ENCODE data around the gene NAPEPLD. TPM values are rescaled to one million over a fixed set of nuclear protein-coding genes. Genes with fewer than 3 reads are reported as not detected.

Gene NAPEPLD
- total RNA-seq, 4 donors from 2014 or later = 6.1 to 24.3 (median 10.0) TPM

DNA sequence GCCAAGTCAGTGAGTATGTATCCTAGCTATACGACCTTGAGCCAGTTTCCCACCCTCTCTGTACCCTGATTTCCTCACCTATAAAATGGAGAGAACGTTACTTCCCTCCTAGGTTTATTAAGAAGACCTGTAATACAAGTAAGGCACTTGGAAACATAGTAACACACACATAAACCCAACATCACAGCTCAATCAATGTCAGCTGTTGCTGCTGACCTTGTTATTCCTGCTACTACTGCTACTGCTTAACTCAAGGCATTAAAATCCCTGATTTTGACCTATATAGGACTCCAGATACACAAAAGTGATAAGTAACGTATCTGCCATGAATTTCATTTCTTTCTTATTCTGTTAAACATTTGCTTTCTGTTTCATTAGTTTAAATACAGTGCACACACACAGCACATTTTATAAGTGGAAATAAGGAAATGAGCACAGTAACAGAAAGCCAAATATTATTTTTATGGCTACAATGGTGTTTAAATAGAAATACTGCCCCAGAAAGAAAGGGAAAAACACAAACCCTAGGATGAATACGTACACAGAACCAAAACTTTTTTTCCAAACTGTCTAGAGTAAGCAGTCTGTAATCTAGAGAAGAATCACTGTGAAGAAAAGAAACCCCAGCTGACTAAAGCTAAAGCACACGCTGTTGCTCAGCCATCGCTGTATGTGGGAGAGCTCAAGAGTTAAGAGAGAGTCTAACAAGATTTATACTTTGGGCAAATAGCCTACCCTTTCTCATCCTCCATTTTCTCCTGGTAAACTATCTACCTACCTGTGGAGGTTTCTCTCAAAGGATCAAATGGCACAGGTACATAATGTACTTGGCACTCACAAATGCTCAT is 19.0 kb downstream of the NAPEPLD start:
- Histone ChIP-seq H3K9me3 (no peaks in the 10 kb centered on the region), H3K36me3 (peaks cover 12% of the 10 kb centered on the region), H3K4me1 (peaks cover 16% of the 10 kb centered on the region), H3K4me3 (no peak overlapping the region), H3K27me3 (no peaks in the 10 kb centered on the region), H3K27ac (no peak overlapping the region)
- TF ChIP-seq EP300 (IDR thresholded peaks at IDR 0.05) = no peak
- no peak for TF ChIP-seq POLR2A (IDR thresholded peaks at IDR 0.05)
- TF ChIP-seq, protein P1, sequence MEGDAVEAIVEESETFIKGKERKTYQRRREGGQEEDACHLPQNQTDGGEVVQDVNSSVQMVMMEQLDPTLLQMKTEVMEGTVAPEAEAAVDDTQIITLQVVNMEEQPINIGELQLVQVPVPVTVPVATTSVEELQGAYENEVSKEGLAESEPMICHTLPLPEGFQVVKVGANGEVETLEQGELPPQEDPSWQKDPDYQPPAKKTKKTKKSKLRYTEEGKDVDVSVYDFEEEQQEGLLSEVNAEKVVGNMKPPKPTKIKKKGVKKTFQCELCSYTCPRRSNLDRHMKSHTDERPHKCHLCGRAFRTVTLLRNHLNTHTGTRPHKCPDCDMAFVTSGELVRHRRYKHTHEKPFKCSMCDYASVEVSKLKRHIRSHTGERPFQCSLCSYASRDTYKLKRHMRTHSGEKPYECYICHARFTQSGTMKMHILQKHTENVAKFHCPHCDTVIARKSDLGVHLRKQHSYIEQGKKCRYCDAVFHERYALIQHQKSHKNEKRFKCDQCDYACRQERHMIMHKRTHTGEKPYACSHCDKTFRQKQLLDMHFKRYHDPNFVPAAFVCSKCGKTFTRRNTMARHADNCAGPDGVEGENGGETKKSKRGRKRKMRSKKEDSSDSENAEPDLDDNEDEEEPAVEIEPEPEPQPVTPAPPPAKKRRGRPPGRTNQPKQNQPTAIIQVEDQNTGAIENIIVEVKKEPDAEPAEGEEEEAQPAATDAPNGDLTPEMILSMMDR (IDR thresholded peaks at IDR 0.05) = no peak
- TF ChIP-seq POLR2AphosphoS5 (IDR thresholded peaks at IDR 0.05) = no peak
- 60% methylated on average over 6 of the region's 6 CpGs for WGBS
- no peak for DNase-seq (ENCODE audit: low spot score in 2 of 2)

DNA sequence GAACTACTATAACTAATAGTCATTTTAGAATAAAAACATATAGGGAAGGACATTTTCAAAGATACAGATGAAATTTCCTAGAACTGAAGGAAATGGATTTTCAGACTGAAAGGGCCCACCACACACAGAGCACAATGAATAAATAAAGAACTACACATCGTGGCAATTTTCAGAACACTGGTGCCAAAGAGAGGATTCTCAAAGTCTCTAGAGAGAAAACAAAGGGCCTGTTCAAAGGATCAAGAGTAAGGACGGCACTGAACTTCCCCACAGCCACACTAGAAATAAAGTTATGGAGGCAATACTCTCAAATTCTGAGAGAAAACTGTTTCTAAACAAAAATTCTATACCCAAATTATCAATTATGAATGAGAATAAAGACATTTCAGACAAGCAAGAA is 21.9 kb downstream of the NAPEPLD start:
- WGBS = 62% methylated on average over 2 of the region's 2 CpGs
- H3K4me3 ChIP-seq = no peak overlapping the region
- H3K27ac ChIP-seq = no peak overlapping the region
- no peak for DNase-seq (ENCODE audit: low spot score in 2 of 2)
- no peaks in the 10 kb centered on the region for H3K27me3 ChIP-seq
- peaks cover 2% of the 10 kb centered on the region for H3K4me1 ChIP-seq
- no peaks in the 10 kb centered on the region for H3K9me3 ChIP-seq
- peaks cover 15% of the 10 kb centered on the region for H3K36me3 ChIP-seq
- TF ChIP-seq EP300 (IDR thresholded peaks at IDR 0.05) (no peak), POLR2AphosphoS5 (IDR thresholded peaks at IDR 0.05) (no peak), POLR2A (IDR thresholded peaks at IDR 0.05) (no peak)
- TF ChIP-seq, protein P1 (IDR thresholded peaks at IDR 0.05) = no peak

DNA sequence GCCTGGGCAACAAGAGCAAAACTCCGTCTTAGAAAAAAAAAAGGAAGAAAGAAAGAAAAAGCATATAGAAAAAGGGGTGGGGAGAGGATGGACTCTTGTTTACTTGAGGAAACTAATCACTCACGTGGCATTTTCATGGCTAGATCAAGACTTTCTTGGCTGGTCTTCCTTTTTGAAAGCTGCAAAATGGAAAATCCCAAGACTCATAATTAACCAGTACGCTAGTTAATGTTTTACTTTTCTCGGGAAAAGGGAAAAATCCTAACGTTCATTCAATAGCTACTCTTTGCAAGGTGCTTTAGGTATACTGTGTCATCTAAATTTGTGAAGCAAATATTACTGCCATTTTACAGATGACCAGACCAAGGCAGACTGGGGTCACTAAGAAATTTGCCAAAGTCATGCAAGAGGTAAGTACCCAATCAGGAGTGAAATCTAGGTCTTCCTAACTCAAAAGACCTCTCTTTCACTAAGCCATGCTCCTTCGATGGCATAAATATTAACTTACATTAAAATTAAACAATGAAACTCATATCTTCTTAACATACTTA is 24.4 kb downstream of the NAPEPLD start:
- no peak overlapping the region for H3K4me3 ChIP-seq

DNA sequence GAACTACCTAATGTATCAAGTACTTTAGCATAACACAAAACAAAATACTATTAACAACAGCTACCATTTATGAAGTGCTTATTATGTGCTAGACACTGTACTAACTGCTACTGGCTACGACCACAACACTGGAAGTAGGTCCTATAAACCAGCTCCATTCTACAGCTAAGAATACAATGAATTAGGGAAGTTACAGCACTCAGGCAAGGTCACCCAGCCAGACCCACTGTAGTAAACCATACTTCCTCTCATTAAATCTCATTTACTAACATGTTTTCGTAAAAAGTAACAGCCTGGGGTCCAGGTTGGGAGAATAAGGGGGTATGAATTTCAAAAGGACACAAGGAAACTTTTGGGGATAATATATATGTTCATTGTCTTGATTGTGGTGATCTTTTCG is 25.4 kb downstream of the NAPEPLD start:
- no peaks in the 10 kb centered on the region for H3K27me3 ChIP-seq
- H3K4me1 ChIP-seq = no peaks in the 10 kb centered on the region
- H3K9me3 ChIP-seq = no peaks in the 10 kb centered on the region
- no peak for TF ChIP-seq POLR2AphosphoS5 (IDR thresholded peaks at IDR 0.05)
- no peak for TF ChIP-seq POLR2A (IDR thresholded peaks at IDR 0.05)
- TF ChIP-seq, protein P1 (IDR thresholded peaks at IDR 0.05) = no peak
- TF ChIP-seq EP300 (IDR thresholded peaks at IDR 0.05) = no peak
- no peak overlapping the region for H3K27ac ChIP-seq
- H3K36me3 ChIP-seq = peaks cover 23% of the 10 kb centered on the region
- WGBS = 60% methylated on average over 3 of the region's 3 CpGs
- DNase-seq (ENCODE audit: low spot score in 2 of 2) = no peak
- H3K4me3 ChIP-seq = no peak overlapping the region

More for the DNA sequence above, 24.4 kb downstream of the NAPEPLD start:
- H3K27ac ChIP-seq = no peak overlapping the region
- WGBS = 78% methylated on average over 6 of the region's 6 CpGs
- TF ChIP-seq POLR2AphosphoS5 (IDR thresholded peaks at IDR 0.05) (no peak), POLR2A (IDR thresholded peaks at IDR 0.05) (no peak)
- TF ChIP-seq, protein P1 (IDR thresholded peaks at IDR 0.05) = no peak
- no peaks in the 10 kb centered on the region for H3K9me3 ChIP-seq
- no peak for DNase-seq (ENCODE audit: low spot score in 2 of 2)
- no peaks in the 10 kb centered on the region for H3K4me1 ChIP-seq
- H3K36me3 ChIP-seq = peaks cover 21% of the 10 kb centered on the region
- no peaks in the 10 kb centered on the region for H3K27me3 ChIP-seq

DNA sequence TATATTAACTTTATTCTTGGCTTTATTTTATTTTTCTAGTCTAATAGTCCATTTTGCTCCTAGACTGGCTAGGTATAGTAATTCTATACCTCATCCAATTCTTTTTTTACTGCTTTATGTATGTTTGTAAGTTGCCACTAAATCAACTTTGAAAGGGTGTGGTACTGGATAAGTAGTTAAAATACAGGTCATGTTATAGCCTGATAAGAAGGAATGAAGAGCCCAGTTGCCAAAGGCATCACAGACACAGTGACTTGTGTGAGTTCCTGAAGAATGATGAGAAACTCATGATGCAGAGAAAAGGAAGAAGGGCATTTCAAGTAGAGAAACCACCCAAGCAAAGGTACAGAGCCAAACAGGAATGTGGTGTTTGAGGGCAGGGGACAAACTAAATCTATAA is 27.3 kb downstream of the NAPEPLD start:
- no peaks in the 10 kb centered on the region for H3K4me1 ChIP-seq
- no peaks in the 10 kb centered on the region for H3K9me3 ChIP-seq
- no peak overlapping the region for H3K4me3 ChIP-seq
- H3K36me3 ChIP-seq = peaks cover 11% of the 10 kb centered on the region
- H3K27me3 ChIP-seq = no peaks in the 10 kb centered on the region
- H3K27ac ChIP-seq = no peak overlapping the region
- no peak for TF ChIP-seq POLR2AphosphoS5 (IDR thresholded peaks at IDR 0.05)
- TF ChIP-seq, protein P1 (IDR thresholded peaks at IDR 0.05) = no peak
- no peak for TF ChIP-seq POLR2A (IDR thresholded peaks at IDR 0.05)
- TF ChIP-seq EP300 (IDR thresholded peaks at IDR 0.05) = no peak
- no peak for DNase-seq (ENCODE audit: low spot score in 2 of 2)
